ENCODE data around the gene PACC1. TPM values are rescaled to one million over a fixed set of nuclear protein-coding genes. Genes with fewer than 3 reads are reported as not detected.

The PACC1 gene
- total RNA-seq, 1 experiment from 2014 or later: 27.7 TPM

GRCh38 chr1:212461916-212462660 lies 47.4 kb upstream of the PACC1 start:
- Histone ChIP-seq H2AFZ (no peak overlapping the region), H3K4me3 (no peak overlapping the region), H3K9me3 (ENCODE audit: insufficient read depth, low read depth) (no peaks in the 10 kb centered on the region), H3K9me2 (ENCODE audit: insufficient read depth) (no peaks in the 10 kb centered on the region), H3K4me1 (replicated peaks; ENCODE audit: insufficient read depth) (peaks cover 12% of the 10 kb centered on the region), H4K20me1 (ENCODE audit: insufficient read depth) (no peaks in the 10 kb centered on the region), H3K27me3 (ENCODE audit: insufficient read depth, low read depth) (no peaks in the 10 kb centered on the region), H3K36me3 (ENCODE audit: low read depth) (no peaks in the 10 kb centered on the region), H3K27ac (no peak overlapping the region), H3K4me2 (no peak overlapping the region), H3F3A (ENCODE audit: insufficient read depth, low read depth) (peaks cover 9% of the 10 kb centered on the region), H3K79me2 (ENCODE audit: low read depth) (no peaks in the 10 kb centered on the region)
- ChIA-PET CTCF (interaction anchor here (0.5 kb wide), 1 partner anchor 23 kb away, joined by 8 read pairs; no protein-coding TSS in a partner anchor), POLR2A (ENCODE audit: unreplicated experiment) (no interaction called here)
- TF ChIP-seq CTCF (conservative IDR thresholded peaks at IDR 0.05) (no peak), EZH2 (IDR thresholded peaks at IDR 0.05; ENCODE audit: low read depth) (no peak)
- intact Hi-C loops (cut with micrococcal nuclease; ENCODE audit: unreplicated experiment): loop anchor here (10.0 kb wide), 1 partner anchor 393 kb away; the partner anchor contains the start of gene FLVCR1
- DNase-seq: no peak
- BruUV-seq (replicated peaks): no TSS peak

- CTCF ChIA-PET: interaction anchor here (0.6 kb wide), 1 partner anchor 61 kb away, joined by 5 read pairs; no protein-coding TSS in a partner anchor
- H4K20me1 ChIP-seq (ENCODE audit: insufficient read depth): no peaks in the 10 kb centered on the region
- POLR2A ChIA-PET (ENCODE audit: unreplicated experiment): no interaction called here
- no peak overlapping the region for H3K4me2 ChIP-seq
- no peaks in the 10 kb centered on the region for H3F3A ChIP-seq (ENCODE audit: insufficient read depth, low read depth)
- no peak overlapping the region for H3K4me3 ChIP-seq
- no peak overlapping the region for H2AFZ ChIP-seq
- no peak for DNase-seq
- H3K9me2 ChIP-seq (ENCODE audit: insufficient read depth): no peaks in the 10 kb centered on the region
- H3K4me1 ChIP-seq (replicated peaks; ENCODE audit: insufficient read depth): no peaks in the 10 kb centered on the region; the same call in 1 of the 2 replicates
- H3K36me3 ChIP-seq (ENCODE audit: low read depth): no peaks in the 10 kb centered on the region
- no peaks in the 10 kb centered on the region for H3K79me2 ChIP-seq (ENCODE audit: low read depth)
- BruUV-seq (replicated peaks): no TSS peak
- no peak overlapping the region for H3K27ac ChIP-seq
- TF ChIP-seq CTCF (conservative IDR thresholded peaks at IDR 0.05): no peak
- TF ChIP-seq EZH2 (IDR thresholded peaks at IDR 0.05; ENCODE audit: low read depth): no peak
- H3K27me3 ChIP-seq (ENCODE audit: insufficient read depth, low read depth): no peaks in the 10 kb centered on the region
- intact Hi-C loops (cut with micrococcal nuclease; ENCODE audit: unreplicated experiment): loop anchor here (10.0 kb wide), 1 partner anchor 394 kb away; the partner anchor contains the start of gene FLVCR1
- no peaks in the 10 kb centered on the region for H3K9me3 ChIP-seq (ENCODE audit: insufficient read depth, low read depth)
These were observed 45.7 kb upstream of the PACC1 start for GRCh38 chr1:212460376-212460775.

- Histone ChIP-seq H3K9me2 (ENCODE audit: insufficient read depth) (no peaks in the 10 kb centered on the region), H3K9me3 (ENCODE audit: insufficient read depth, low read depth) (no peaks in the 10 kb centered on the region), H3K4me3 (no peak overlapping the region), H4K20me1 (ENCODE audit: insufficient read depth) (no peaks in the 10 kb centered on the region), H3K36me3 (ENCODE audit: low read depth) (no peaks in the 10 kb centered on the region), H3K4me2 (no peak overlapping the region), H2AFZ (no peak overlapping the region), H3F3A (ENCODE audit: insufficient read depth, low read depth) (no peaks in the 10 kb centered on the region), H3K4me1 (replicated peaks; ENCODE audit: insufficient read depth) (no peaks in the 10 kb centered on the region), H3K79me2 (ENCODE audit: low read depth) (no peaks in the 10 kb centered on the region), H3K27ac (no peak overlapping the region), H3K27me3 (ENCODE audit: insufficient read depth, low read depth) (no peaks in the 10 kb centered on the region)
- intact Hi-C loops (cut with micrococcal nuclease; ENCODE audit: unreplicated experiment): loop anchor here (5.0 to 10.0 kb wide), 6 partner anchors 92 to 447 kb away; partner anchors contain the start of genes DTL, FLVCR1, INTS7 and PPP2R5A
- ChIA-PET POLR2A (ENCODE audit: unreplicated experiment) (no interaction called here), CTCF (interaction anchor here (0.6 kb wide), 1 partner anchor 60 kb away, joined by 5 read pairs; no protein-coding TSS in a partner anchor)
- DNase-seq: no peak
- TF ChIP-seq EZH2 (IDR thresholded peaks at IDR 0.05; ENCODE audit: low read depth): no peak
- no peak for TF ChIP-seq CTCF (conservative IDR thresholded peaks at IDR 0.05)
- BruUV-seq (replicated peaks): no TSS peak
These were observed 45.0 kb upstream of the PACC1 start for GRCh38 chr1:212459656-212460055.
